DMS153 treated with DMSO at 0.1 percent for 48 hours (cell line): ENCODE results near the gene EPHB2.
"Not testable (repeated sequence)": the region's sequence is repeated elsewhere in the genome, so short reads cannot be mapped to it uniquely, and the experiment has no call there.

Source experiments
- DNase-seq: peaks from one replicate; lab custom pipeline; 2025; ENCODE audit not compliant: unreplicated experiment; lab: John Stamatoyannopoulos, UW

The EPHB2 gene

GRCh38 chr1:22689505-22689904, 21.1 kb upstream of the EPHB2 start:
- DNase-seq: peak; percentile 39

GRCh38 chr1:22691031-22691753, 19.4 kb upstream of the EPHB2 start:
- no peak for DNase-seq

- no peak for DNase-seq
These were observed 16.5 kb upstream of the EPHB2 start for GRCh38 chr1:22694172-22694571.

- DNase-seq: no peak
These were observed 14.0 kb upstream of the EPHB2 start for GRCh38 chr1:22696610-22697009.

- DNase-seq: no peak
These were observed 12.7 kb upstream of the EPHB2 start for GRCh38 chr1:22697980-22698379.

GRCh38 chr1:22699681-22700520, 10.7 kb upstream of the EPHB2 start:
- DNase-seq: no peak

- DNase-seq: no peak
These were observed 8.1 kb upstream of the EPHB2 start for GRCh38 chr1:22702296-22703085.

- peak; percentile 64 for DNase-seq
These were observed 6.1 kb upstream of the EPHB2 start for GRCh38 chr1:22704440-22705067.

- no peak for DNase-seq
These were observed 5.1 kb upstream of the EPHB2 start for GRCh38 chr1:22705586-22705985.

GRCh38 chr1:22706100-22706499, 4.5 kb upstream of the EPHB2 start:
- DNase-seq: not testable (repeated sequence)

- no peak for DNase-seq
These were observed 1.9 kb upstream of the EPHB2 start for GRCh38 chr1:22708777-22709176.

GRCh38 chr1:22709227-22709626, 1.4 kb upstream of the EPHB2 start:
- no peak for DNase-seq

GRCh38 chr1:22709891-22710700, 543 bp upstream of the EPHB2 start:
- DNase-seq: no peak

GRCh38 chr1:22711071-22711470, 432 bp downstream of the EPHB2 start:
- DNase-seq: no peak

- no peak for DNase-seq
These were observed 1.2 kb downstream of the EPHB2 start for GRCh38 chr1:22711591-22712501.

- DNase-seq: no peak
These were observed 2.0 kb downstream of the EPHB2 start for GRCh38 chr1:22712502-22713271.

- DNase-seq: no peak
These were observed 3.8 kb downstream of the EPHB2 start for GRCh38 chr1:22714455-22714854.

GRCh38 chr1:22717037-22717760, 6.6 kb downstream of the EPHB2 start:
- peak; percentile 27 for DNase-seq
